ENCODE measurements around the gene LOXL3. TPM values are rescaled to one million over a fixed set of nuclear protein-coding genes. Genes with fewer than 3 reads are reported as not detected.
A peak's percentile ranks its signal among the peaks of the same experiment; 100 is the strongest.

LOXL3 gene
- polyA plus RNA-seq, 1 donor = 7.8 TPM

GRCh38 chr2:74550231-74550630 lies 3.5 kb downstream of the LOXL3 start:
- no peak for DNase-seq

- DNase-seq = peak; percentile 77
Measured at GRCh38 chr2:74548900-74549826, 4.6 kb downstream of the LOXL3 start.

GRCh38 chr2:74548285-74548899 lies 5.3 kb downstream of the LOXL3 start:
- no peak for DNase-seq

DNA sequence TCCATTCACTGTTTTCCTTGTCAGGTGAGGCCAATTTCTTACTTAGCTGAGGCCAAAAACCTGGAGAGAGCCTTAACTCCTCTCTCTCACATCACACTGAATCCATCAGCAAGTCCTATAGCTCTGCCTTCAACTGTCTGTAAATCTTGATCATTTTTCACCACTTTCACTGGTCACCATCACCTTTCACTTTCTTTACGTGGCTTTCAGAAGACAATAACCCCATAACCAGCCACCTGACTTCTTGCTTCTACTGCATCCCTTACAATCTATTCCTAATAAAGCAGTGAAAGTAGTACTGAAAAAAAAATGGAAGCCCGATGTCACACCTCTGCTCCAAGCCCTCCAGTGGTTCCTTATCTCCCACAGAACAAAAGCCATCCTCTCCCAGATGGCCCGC lies 7.7 kb downstream of the LOXL3 start:
- no peak for DNase-seq

DNA sequence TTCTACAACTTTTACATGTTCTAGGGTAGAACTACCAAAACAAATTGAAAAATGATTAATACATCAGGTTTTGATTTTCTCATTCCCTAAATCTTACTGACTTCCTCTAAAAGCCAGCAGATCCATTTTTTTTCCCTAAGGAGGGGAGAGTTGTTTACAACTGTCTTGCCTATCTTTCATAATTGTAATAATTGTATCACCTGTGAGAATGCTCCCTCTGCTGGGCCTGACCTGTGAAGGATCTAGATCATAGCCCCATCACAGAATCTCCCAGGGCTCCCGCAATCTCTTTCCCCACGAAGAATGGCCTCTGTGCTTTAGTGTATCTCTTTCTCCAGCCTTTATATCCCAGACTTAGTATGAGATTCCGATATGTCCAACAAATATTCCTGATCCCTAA lies 9.1 kb downstream of the LOXL3 start:
- no peak for DNase-seq

DNA sequence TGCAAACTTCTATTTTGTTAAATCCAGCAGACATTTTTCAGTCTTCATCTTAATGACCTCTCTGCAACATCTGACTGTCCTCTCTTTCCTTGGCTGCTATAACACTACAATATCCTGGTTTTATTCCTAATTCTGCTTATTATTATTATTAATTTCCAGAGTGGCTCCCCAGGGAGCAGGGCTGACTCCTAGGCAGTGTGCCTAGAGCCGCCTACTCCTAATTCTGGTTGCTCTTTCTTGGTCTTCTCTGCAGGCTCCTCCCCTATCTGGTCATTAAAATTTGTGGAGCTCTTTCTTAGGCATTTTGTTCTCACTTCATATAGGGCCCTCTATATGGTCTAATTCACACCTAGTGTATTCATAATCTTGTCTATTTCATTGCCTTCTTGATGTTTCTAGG lies 10.8 kb downstream of the LOXL3 start:
- no peak for DNase-seq

DNA sequence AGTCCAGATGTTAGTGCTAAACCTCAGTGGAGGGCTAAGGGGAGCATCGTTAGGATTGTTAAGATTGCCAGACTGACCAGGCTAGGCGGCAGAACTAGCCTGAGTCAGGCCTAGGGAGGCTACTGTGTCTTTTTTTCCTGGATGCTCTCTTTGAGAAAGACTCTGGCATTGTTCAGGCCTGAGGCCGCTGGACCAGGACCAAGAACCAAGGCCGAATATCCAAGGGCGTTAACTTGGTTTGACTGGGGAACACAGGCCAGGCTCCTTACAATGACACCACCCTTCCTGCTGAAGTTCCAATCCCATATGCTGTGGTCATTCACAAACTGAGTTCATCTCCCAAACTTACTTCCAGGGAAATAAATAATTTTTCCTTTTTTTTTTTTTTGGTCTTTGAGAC lies 13.5 kb downstream of the LOXL3 start:
- DNase-seq = no peak

DNA sequence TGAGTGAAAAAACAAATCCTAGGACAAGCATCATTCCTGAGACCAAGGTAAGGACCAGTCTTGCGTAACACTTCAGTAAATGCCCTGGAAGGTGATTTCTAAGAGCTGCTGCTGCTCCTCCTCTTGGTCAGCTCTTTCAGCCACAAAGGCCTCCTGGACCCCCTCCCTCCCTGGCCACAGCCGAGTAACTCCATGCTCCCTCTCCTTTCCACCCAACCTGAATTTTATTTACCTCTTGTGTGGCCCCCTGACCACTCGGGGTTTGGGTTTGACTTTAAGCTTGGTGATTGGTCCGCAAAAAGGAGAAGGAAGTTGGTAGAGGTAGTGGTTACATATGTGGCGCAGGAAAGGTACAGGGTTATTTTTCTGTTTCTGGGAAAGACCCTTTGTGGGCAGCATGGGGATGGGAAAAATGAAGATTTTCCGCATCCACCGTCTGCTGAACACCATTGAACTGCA lies 14.8 kb downstream of the LOXL3 start:
- no peak for DNase-seq

GRCh38 chr2:74537140-74537539 lies 16.6 kb downstream of the LOXL3 start:
- DNase-seq = no peak

- no peak for DNase-seq
Measured at GRCh38 chr2:74536166-74536950, 17.4 kb downstream of the LOXL3 start.

GRCh38 chr2:74535440-74535965 lies 18.2 kb downstream of the LOXL3 start:
- DNase-seq = no peak

GRCh38 chr2:74534411-74534810 lies 19.3 kb downstream of the LOXL3 start:
- no peak for DNase-seq

DNA sequence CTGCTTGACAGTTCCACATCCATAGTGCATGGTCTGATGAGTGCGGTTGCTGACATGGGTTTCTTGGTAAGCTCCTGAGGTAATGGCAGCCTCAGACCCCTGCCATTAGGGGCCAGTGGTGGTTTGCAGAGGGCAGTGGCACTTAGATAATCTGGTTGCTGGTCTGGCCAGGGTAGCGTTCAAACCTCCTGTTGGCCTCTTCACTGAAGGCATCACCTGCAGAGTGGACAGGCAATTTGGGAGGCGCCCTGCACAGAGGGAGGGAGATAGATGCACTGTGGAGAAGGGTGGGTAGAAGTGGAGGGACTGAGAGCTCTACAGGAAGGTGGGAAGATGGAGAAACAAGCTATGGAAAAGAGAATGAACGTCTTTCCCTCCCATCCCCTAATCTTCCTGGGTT lies 20.3 kb downstream of the LOXL3 start:
- DNase-seq = no peak

GRCh38 chr2:74532222-74532621 lies 21.5 kb downstream of the LOXL3 start:
- DNase-seq = no peak

DNA sequence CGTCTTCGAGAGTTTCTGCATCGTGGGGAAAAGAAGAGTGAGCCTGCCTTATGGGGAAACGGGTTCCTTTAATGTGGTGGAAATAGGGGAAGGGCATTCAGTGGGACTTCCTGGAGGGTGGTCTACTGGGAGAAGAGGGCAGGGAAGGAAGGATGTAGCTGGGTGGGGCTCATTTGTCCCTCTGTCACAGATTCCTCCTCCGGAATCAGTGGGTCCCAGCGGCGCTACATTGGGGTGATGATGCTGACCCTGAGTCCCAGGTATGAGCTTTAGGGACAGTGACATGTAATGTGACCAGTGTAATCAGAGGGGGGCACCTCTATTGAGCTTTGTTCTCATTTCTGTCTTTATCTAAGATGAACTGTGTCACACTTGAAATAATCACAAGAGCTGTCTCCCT lies 22.1 kb downstream of the LOXL3 start:
- DNase-seq = no peak

DNA sequence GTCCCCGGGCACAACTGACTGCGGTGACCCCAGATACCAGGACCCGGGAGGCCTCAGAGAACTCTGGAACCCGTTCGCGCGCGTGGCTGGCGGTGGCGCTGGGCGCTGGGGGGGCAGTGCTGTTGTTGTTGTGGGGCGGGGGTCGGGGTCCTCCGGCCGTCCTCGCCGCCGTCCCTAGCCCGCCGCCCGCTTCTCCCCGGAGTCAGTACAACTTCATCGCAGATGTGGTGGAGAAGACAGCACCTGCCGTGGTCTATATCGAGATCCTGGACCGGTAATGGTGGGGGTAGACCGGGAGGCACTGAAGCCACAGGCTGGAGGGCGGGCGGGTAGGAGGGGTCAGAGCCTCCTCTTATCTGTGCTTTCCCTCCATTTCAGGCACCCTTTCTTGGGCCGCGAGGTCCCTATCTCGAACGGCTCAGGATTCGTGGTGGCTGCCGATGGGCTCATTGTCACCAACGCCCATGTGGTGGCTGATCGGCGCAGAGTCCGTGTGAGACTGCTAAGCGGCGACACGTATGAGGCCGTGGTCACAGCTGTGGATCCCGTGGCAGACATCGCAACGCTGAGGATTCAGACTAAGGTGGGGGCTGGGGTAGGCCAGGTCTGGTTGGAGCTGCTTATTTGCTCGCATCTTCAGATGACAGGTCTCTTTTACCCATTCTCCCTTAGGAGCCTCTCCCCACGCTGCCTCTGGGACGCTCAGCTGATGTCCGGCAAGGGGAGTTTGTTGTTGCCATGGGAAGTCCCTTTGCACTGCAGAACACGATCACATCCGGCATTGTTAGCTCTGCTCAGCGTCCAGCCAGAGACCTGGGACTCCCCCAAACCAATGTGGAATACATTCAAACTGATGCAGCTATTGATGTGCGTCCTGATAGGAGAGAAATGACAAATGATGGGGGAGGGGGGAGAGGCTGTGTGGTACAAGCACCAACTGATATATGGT lies 23.2 kb downstream of the LOXL3 start:
- DNase-seq = no peak

DNA sequence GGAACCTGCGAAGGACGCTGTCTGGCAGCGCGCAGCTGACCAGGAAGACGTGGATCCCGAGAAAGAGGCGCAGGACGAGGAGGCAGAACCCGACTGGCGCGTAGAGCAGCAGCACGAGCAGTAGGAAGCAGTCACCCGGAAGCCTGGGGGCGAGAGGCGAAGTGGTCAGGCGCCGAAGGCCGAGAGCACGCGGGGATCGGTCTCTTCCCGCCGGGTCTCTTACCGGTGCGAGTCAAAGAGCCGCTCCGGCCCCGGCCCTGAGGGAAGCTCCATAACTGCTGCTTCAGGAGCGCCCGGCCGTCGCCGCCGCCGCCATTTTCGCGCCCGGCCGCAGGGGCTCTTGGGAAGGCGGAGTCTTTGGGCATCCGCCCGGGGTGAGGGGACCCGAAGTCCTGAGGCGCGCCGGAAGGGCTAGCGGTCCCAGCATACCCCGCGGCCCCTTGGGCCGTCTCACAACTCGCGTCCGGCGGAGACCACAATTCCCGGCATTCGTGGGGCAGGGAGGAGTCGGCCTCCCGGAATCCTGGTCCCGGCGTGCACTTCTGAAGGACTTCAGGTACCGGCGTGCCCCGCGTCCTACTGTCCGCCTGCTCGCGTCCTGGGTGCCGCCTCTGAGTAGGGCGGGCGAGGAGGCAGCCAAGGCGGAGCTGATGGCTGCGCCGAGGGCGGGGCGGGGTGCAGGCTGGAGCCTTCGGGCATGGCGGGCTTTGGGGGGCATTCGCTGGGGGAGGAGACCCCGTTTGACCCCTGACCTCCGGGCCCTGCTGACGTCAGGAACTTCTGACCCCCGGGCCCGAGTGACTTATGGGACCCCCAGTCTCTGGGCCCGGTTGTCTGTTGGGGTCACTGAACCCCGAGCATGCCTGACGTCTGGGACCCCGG lies 24.1 kb downstream of the LOXL3 start, which contains the start of the genes AUP1 and HTRA2:
TSS of gene AUP1 (minus strand) at position 350 of the 882 bp plus-strand sequence. CDS start at position 273, 77 bp downstream.
TSS of gene HTRA2 (plus strand) at position 577 of the 882 bp plus-strand sequence. CDS start at position 651, 74 bp downstream.
- peak; percentile 99 for DNase-seq

DNA sequence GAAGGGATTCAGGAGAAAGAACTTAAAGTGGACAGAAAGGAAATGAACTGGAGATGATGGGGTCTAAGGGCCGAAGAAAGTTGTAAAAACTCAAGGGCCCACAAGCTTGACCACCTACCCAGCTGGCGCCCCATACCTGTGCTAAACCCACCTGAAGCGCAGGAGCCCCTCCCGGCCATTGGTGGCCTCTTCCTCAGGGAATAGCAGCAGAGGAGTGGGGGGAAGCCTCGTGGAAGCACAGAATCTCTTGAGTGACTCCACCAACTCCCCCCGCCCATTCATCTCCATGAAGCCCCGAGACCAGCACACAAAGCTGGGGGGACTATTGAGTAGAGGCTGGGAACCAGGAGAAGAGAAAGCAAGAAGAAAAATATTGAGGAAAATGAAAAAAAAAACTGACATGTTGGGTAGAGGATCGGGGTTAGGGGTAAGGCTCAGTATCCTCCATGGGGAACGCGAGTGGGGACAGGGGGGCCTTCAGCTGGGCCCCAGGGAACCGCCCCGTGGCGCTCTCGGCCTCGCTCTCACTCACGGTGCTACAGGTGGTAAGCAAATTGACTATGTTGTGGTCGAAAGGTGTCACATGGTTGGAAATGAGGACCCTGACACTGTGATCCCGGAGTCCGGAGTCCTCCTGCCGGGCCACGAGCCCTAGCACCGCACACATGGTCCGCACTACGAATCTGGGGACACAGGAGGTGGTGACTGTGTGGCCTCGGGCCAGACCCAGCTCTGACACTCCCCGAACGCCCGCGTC lies 25.0 kb downstream of the LOXL3 start:
- no peak for DNase-seq

DNA sequence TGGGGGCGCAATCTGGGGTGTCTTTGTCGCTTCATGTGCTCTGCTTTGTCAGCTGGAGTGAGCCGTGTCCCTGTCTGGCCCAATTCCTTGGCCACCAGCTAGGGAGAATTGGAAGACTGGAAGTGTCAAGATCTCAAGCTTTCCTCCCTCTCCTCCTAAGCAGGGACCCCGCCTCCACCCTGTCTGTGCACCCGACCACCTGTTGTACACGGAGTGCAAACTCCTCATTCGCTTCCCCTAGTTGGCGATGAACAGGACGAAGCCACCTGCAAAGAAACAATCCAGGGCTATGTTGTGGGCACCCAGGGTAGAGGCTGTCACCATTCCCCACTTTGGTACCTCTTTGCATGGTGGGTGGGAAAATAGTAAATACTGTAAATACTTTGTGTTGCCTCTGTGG lies 26.0 kb downstream of the LOXL3 start:
- no peak for DNase-seq

Measured in hindlimb muscle (tissue), 1 donor.